DND-41 (cell line): ENCODE measurements around the gene TP53I11.

Experiments used
- ATAC-seq: fragments of 200-7000 bp; cut with Tn5 transposase; 3 replicates; pipeline ENCODE4 v1.9.1; 2021; ENCODE audit warnings: low read depth; ENCODE audit not compliant: insufficient read depth
- DNase-seq: peaks from one replicate; pipeline ENCODE4 v3.0.0-alpha.2; 2020
- H2AFZ ChIP-seq: 2 replicates; pipeline ENCODE4 v1.6.0; 2012; ENCODE audit warnings: low read depth, low read length
- H3K27ac ChIP-seq: 2 replicates; pipeline ENCODE4 v1.5.1; 2012; ENCODE audit warnings: low read length, inconsistent platforms
- H3K27me3 ChIP-seq: fragments of 200-600 bp; sonication (generic); 2 replicates; pipeline ENCODE4 v1.6.0; 2012; ENCODE audit warnings: low read length, mild to moderate bottlenecking, inconsistent platforms; ENCODE audit not compliant: insufficient read depth, poor library complexity
- H3K36me3 ChIP-seq: 2 replicates; pipeline ENCODE4 v1.5.1; 2012; ENCODE audit warnings: low read length, inconsistent platforms; ENCODE audit not compliant: insufficient read depth
- H3K4me1 ChIP-seq: 2 replicates; pipeline ENCODE4 v1.5.1; 2012; ENCODE audit warnings: mild to moderate bottlenecking, low read length; ENCODE audit not compliant: insufficient read depth
- H3K4me2 ChIP-seq: 2 replicates; pipeline ENCODE4 v1.6.0; 2012; ENCODE audit warnings: mild to moderate bottlenecking, moderate library complexity, low read length, inconsistent platforms; ENCODE audit not compliant: insufficient read depth
- H3K4me3 ChIP-seq, 2 experiments: fragments of 200-600 bp in 1 of 2; shearing (Covaris generic) in 1 of 2; 2 replicates each; pipeline ENCODE4 v1.5.1; 2012 to 2016; ENCODE audit warnings: inconsistent platforms in 2 of 2, low read length in 2 of 2, mild to moderate bottlenecking in 2 of 2, low read depth in 1 of 2, moderate library complexity in 1 of 2
- H3K79me2 ChIP-seq: 2 replicates; pipeline ENCODE4 v1.6.0; 2012; ENCODE audit warnings: low read length, inconsistent platforms; ENCODE audit not compliant: insufficient read depth
- H3K9ac ChIP-seq: 2 replicates; pipeline ENCODE4 v1.6.0; 2012; ENCODE audit warnings: low read depth, mild to moderate bottlenecking, inconsistent platforms, low read length, moderate library complexity
- H3K9me3 ChIP-seq: 2 replicates; pipeline ENCODE4 v1.5.1; 2012; ENCODE audit warnings: low read length, moderate library complexity, mild to moderate bottlenecking, inconsistent platforms; ENCODE audit not compliant: insufficient read depth, severe bottlenecking
- H4K20me1 ChIP-seq: 2 replicates; pipeline ENCODE4 v1.6.0; 2012; ENCODE audit warnings: low read length; ENCODE audit not compliant: insufficient read depth
- EZH2 ChIP-seq: IDR thresholded peaks from 3 replicates; pipeline ENCODE4 v1.6.1; 2012; ENCODE audit warnings: borderline replicate concordance, low read depth, mild to moderate bottlenecking, moderate library complexity, low read length, inconsistent platforms; ENCODE audit not compliant: severe bottlenecking
- TF ChIP-seq, protein P1 (sequence below): IDR thresholded peaks from 2 replicates; pipeline ENCODE4 v1.5.1; 2012; ENCODE audit warnings: borderline replicate concordance, low read length, moderate library complexity, mild to moderate bottlenecking; ENCODE audit not compliant: poor library complexity, severe bottlenecking; ENCODE audit errors: extremely low read depth

The TP53I11 gene

DNA sequence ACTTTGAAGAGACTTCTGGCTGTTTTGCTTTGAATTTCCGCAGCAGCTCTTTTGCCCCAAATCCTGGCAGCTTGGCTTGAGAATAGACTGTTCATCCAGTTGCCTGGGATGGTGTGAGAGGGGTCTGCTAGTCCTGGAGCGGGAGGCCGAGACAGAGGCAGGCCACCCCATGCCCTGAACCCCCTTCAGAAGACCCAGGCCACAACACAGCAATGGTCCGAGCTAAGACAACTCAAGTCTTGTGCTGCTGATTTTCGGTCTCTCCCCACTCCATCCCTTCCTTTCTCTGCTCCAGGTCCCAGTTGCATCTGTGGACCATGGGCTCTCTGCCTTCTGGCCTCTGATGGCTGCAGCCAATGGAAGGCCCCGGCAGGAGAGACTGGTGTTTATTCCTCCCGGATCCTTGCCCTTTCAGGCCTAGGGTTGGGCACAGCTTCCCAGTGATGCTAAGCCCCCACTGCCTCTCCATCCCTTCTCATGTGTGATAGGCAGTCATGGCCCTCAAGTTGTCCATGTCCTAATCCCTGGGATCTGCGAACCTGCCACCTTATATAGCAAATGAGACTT lies 31.9 kb upstream of the TP53I11 start:
- H3K4me3 ChIP-seq = no peak overlapping the region
- peaks cover 3% of the 10 kb centered on the region; the same call in 1 of the 2 replicates for H3K4me1 ChIP-seq
- no peak overlapping the region for H2AFZ ChIP-seq
- H3K79me2 ChIP-seq = no peaks in the 10 kb centered on the region
- no peaks in the 10 kb centered on the region for H4K20me1 ChIP-seq
- peaks cover 2% of the 10 kb centered on the region for H3K27me3 ChIP-seq
- H3K36me3 ChIP-seq = no peaks in the 10 kb centered on the region
- no peak overlapping the region for H3K9ac ChIP-seq
- DNase-seq (no peak), ATAC-seq (no peak)
- no peaks in the 10 kb centered on the region for H3K9me3 ChIP-seq
- no peak overlapping the region for H3K4me2 ChIP-seq
- H3K27ac ChIP-seq = no peak overlapping the region
- no peak for TF ChIP-seq EZH2
- TF ChIP-seq, protein P1, sequence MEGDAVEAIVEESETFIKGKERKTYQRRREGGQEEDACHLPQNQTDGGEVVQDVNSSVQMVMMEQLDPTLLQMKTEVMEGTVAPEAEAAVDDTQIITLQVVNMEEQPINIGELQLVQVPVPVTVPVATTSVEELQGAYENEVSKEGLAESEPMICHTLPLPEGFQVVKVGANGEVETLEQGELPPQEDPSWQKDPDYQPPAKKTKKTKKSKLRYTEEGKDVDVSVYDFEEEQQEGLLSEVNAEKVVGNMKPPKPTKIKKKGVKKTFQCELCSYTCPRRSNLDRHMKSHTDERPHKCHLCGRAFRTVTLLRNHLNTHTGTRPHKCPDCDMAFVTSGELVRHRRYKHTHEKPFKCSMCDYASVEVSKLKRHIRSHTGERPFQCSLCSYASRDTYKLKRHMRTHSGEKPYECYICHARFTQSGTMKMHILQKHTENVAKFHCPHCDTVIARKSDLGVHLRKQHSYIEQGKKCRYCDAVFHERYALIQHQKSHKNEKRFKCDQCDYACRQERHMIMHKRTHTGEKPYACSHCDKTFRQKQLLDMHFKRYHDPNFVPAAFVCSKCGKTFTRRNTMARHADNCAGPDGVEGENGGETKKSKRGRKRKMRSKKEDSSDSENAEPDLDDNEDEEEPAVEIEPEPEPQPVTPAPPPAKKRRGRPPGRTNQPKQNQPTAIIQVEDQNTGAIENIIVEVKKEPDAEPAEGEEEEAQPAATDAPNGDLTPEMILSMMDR = no peak

- H3K36me3 ChIP-seq = no peaks in the 10 kb centered on the region
- no peaks in the 10 kb centered on the region for H3K9me3 ChIP-seq
- peaks cover 3% of the 10 kb centered on the region; the same call in 1 of the 2 replicates for H3K4me1 ChIP-seq
- H3K27ac ChIP-seq = no peak overlapping the region
- TF ChIP-seq EZH2 = no peak
- TF ChIP-seq, protein P1 = no peak
- H4K20me1 ChIP-seq = no peaks in the 10 kb centered on the region
- DNase-seq (no peak), ATAC-seq (no peak)
- H3K79me2 ChIP-seq = no peaks in the 10 kb centered on the region
- H3K4me2 ChIP-seq = no peak overlapping the region
- H3K27me3 ChIP-seq = no peaks in the 10 kb centered on the region
- no peak overlapping the region for H3K4me3 ChIP-seq
- no peak overlapping the region for H3K9ac ChIP-seq
- H2AFZ ChIP-seq = no peak overlapping the region
Measured at GRCh38 chr11:44980533-44981427, 30.1 kb upstream of the TP53I11 start.

DNA sequence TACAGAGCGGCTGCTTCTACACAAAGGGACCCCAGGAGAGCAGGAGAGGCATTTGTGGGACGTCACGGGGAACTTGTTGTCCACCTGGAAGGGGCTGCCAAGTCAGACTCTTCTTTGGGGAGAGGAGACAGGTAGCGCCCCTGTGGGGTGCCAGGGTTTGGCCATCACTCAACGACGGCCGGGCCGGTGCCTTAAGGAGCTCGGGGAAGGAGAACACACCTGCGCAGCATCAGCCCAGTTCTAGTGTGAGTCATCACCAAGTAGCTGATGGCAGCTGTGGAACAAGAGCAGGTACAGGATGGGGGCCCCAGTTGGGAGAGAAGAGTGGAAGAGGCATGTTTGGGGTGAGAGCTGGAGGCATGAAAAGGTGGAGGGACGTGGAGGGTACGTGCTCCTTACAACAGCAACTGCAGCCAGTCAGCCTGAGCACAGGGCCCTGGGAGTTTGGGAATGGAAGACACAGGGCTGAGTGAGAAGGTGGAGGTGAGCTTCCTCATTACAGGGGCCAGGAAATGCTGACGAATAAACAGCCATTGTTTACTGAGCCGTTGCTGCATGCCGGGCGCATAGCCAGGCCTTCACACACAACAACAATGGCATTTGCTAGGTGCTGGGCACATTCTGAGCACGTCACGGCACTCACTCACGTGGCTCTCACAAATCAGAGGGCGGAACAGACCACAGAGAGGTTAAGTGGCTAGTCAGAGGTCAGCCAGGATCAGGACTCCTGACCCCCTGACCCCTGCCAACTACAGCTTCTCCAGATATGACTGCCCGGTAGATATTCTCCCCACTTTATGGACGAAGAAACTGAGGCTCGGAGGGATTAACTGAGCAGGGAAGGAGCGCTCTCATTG lies 29.1 kb upstream of the TP53I11 start:
- TF ChIP-seq, protein P1 = no peak
- TF ChIP-seq EZH2 = no peak
- Histone ChIP-seq H3K36me3 (no peaks in the 10 kb centered on the region), H3K4me3 (no peak overlapping the region), H3K4me2 (no peak overlapping the region), H3K79me2 (no peaks in the 10 kb centered on the region), H4K20me1 (no peaks in the 10 kb centered on the region), H3K27me3 (no peaks in the 10 kb centered on the region), H3K27ac (no peak overlapping the region), H2AFZ (no peak overlapping the region), H3K9ac (no peak overlapping the region), H3K4me1 (peaks cover 3% of the 10 kb centered on the region; the same call in 1 of the 2 replicates), H3K9me3 (no peaks in the 10 kb centered on the region)
- ATAC-seq (no peak), DNase-seq (no peak)
